IMR-90 (cell line): ENCODE measurements around the gene RAVER1. TPM values are rescaled to one million over a fixed set of nuclear protein-coding genes. Genes with fewer than 3 reads are reported as not detected.

Experiments
- ATAC-seq: fragments of 200-7000 bp; cut with Tn5 transposase; 2 replicates; pipeline ENCODE4 v1.9.1; 2020; ENCODE audit warnings: low read depth, mild to moderate bottlenecking, moderate library complexity
- BruUV-seq: library from RNA; stranded (reverse); fragments of 400-500 nt; replicated peaks from 2 replicates; lab custom pipeline; 2021; lab: Mats Ljungman, UMichigan
- CTCF ChIA-PET: fragments of 300-600 bp; formaldehyde crosslinking; extraction: SDS; loops from one replicate; lab custom pipeline; 2021; ENCODE audit warnings: antibody characterized with exemption; lab: Yijun Ruan, JAX
- POLR2A ChIA-PET: fragments of 300-600 bp; sonication (Branson Sonifier 250); formaldehyde crosslinking; loops from one replicate; lab custom pipeline; 2022; ENCODE audit warnings: antibody characterized with exemption; ENCODE audit not compliant: unreplicated experiment; lab: Charles Lee
- DNase-seq: peaks from one replicate; pipeline ENCODE4 v3.0.0; 2013
- H2AFZ ChIP-seq: replicated peaks from 2 replicates; pipeline ENCODE3; 2013; ENCODE audit warnings: low read length, mild to moderate bottlenecking; ENCODE audit not compliant: poor library complexity
- H2AK5ac ChIP-seq: 2 replicates; pipeline ENCODE4 v1.6.1; 2013; ENCODE audit warnings: low read depth, low read length, inconsistent platforms
- H2AK9ac ChIP-seq: replicated peaks from 2 replicates; pipeline ENCODE3; 2013; ENCODE audit warnings: mild to moderate bottlenecking, low read depth, low read length, moderate library complexity; ENCODE audit not compliant: poor library complexity
- H2BK120ac ChIP-seq: 2 replicates; pipeline ENCODE4 v1.6.1; 2013; ENCODE audit warnings: low read depth, low read length, inconsistent platforms
- H2BK15ac ChIP-seq: 3 replicates; pipeline ENCODE4 v1.6.1; 2013; ENCODE audit warnings: low read depth, low read length, inconsistent platforms
- H2BK20ac ChIP-seq: 2 replicates; pipeline ENCODE4 v1.6.1; 2013; ENCODE audit warnings: low read depth, mild to moderate bottlenecking, inconsistent platforms, low read length, moderate library complexity
- H2BK5ac ChIP-seq: 2 replicates; pipeline ENCODE4 v1.6.1; 2013; ENCODE audit warnings: mild to moderate bottlenecking, low read depth, low read length, inconsistent platforms; ENCODE audit not compliant: poor library complexity, severe bottlenecking
- H3K14ac ChIP-seq: replicated peaks from 2 replicates; pipeline ENCODE4 v1.6.1; 2013; ENCODE audit warnings: low read depth, low read length, inconsistent platforms
- H3K18ac ChIP-seq: 2 replicates; pipeline ENCODE4 v1.6.1; 2013; ENCODE audit warnings: low read depth, low read length, control low read depth
- H3K23ac ChIP-seq: 2 replicates; pipeline ENCODE4 v1.6.1; 2013; ENCODE audit warnings: low read depth, low read length, inconsistent platforms
- H3K27ac ChIP-seq: 2 replicates; pipeline ENCODE4 v1.5.1; 2013; ENCODE audit warnings: mild to moderate bottlenecking, control low read depth, low read length; ENCODE audit not compliant: insufficient read depth
- H3K27me3 ChIP-seq: 2 replicates; pipeline ENCODE4 v1.6.1; 2013; ENCODE audit warnings: low read length; ENCODE audit not compliant: control insufficient read depth, insufficient read depth
- H3K36me3 ChIP-seq: 2 replicates; pipeline ENCODE4 v1.6.1; 2013; ENCODE audit warnings: low read length, mixed read lengths; ENCODE audit not compliant: control insufficient read depth, insufficient read depth
- H3K4ac ChIP-seq: 2 replicates; pipeline ENCODE4 v1.6.1; 2013; ENCODE audit warnings: low read depth, low read length, inconsistent platforms
- H3K4me1 ChIP-seq: 2 replicates; pipeline ENCODE4 v1.6.1; 2013; ENCODE audit warnings: low read length, mixed read lengths; ENCODE audit not compliant: control insufficient read depth, insufficient read depth
- H3K4me2 ChIP-seq: 2 replicates; pipeline ENCODE4 v1.6.1; 2013; ENCODE audit warnings: low read depth, mild to moderate bottlenecking, control low read depth, low read length, moderate library complexity
- H3K4me3 ChIP-seq: 2 replicates; pipeline ENCODE4 v1.5.1; 2013; ENCODE audit warnings: low read depth, mild to moderate bottlenecking, control low read depth, low read length, moderate library complexity; ENCODE audit not compliant: insufficient read depth
- H3K56ac ChIP-seq: 2 replicates; pipeline ENCODE4 v1.6.1; 2013; ENCODE audit warnings: low read length, inconsistent platforms; ENCODE audit not compliant: insufficient read depth; ENCODE audit errors: extremely low read depth
- H3K79me1 ChIP-seq, 2 experiments: 2 replicates each; pipeline ENCODE4 v1.6.1; 2013; ENCODE audit warnings: low read length in 2 of 2, inconsistent platforms in 1 of 2, low read depth in 1 of 2
- H3K9ac ChIP-seq: 2 replicates; pipeline ENCODE4 v1.6.1; 2013; ENCODE audit warnings: low read depth, low read length, control low read depth
- H3K9me1 ChIP-seq: 2 replicates; pipeline ENCODE4 v1.6.1; 2013; ENCODE audit warnings: low read length, inconsistent platforms; ENCODE audit not compliant: insufficient read depth
- H3K9me3 ChIP-seq: 2 replicates; pipeline ENCODE4 v1.6.1; 2013; ENCODE audit warnings: low read length; ENCODE audit not compliant: control insufficient read depth, insufficient read depth
- H4K20me1 ChIP-seq: 2 replicates; pipeline ENCODE4 v1.6.1; 2013; ENCODE audit warnings: low read length, inconsistent platforms; ENCODE audit not compliant: insufficient read depth
- H4K5ac ChIP-seq: 2 replicates; pipeline ENCODE4 v1.6.1; 2013; ENCODE audit warnings: mild to moderate bottlenecking, low read depth, low read length, control low read depth
- H4K8ac ChIP-seq, 2 experiments: 2 replicates each; pipeline ENCODE4 v1.6.1; 2013; ENCODE audit warnings: low read depth in 2 of 2, low read length in 2 of 2, control low read depth in 1 of 2, inconsistent platforms in 1 of 2
- H4K91ac ChIP-seq: 2 replicates; pipeline ENCODE4 v1.6.1; 2013; ENCODE audit warnings: low read depth, low read length, inconsistent platforms; ENCODE audit not compliant: insufficient read depth
- CHD1 ChIP-seq: IDR thresholded peaks from 2 replicates; pipeline ENCODE4 v1.6.1; 2012; ENCODE audit warnings: low read depth, low read length, improper control_type of control experiment
- FOS ChIP-seq: fragments of 150-350 bp; IDR thresholded peaks from 2 replicates; pipeline ENCODE4 v1.6.1; 2016; ENCODE audit warnings: low read depth, low read length
- MAZ ChIP-seq: IDR thresholded peaks from 2 replicates; pipeline ENCODE4 v1.6.1; 2012; ENCODE audit warnings: low read depth, mild to moderate bottlenecking, low read length, improper control_type of control experiment, moderate library complexity, borderline replicate concordance
- POLR2A ChIP-seq: IDR thresholded peaks from 2 replicates; pipeline ENCODE4 v1.6.1; 2012; ENCODE audit warnings: mild to moderate bottlenecking, low read depth, low read length
- RAD21 ChIP-seq: IDR thresholded peaks from 2 replicates; pipeline ENCODE4 v1.6.1; 2012; ENCODE audit warnings: low read length, improper control_type of control experiment
- RFX5 ChIP-seq: IDR thresholded peaks from 2 replicates; pipeline ENCODE4 v1.8.0; 2012; ENCODE audit warnings: low read depth, mild to moderate bottlenecking, low read length, moderate library complexity
- WGBS, 2 experiments: methylation state at CpG; one replicate each; pipeline versions ENCODE4 v1.1.5 to v1.1.7; 2013; ENCODE audit warnings: missing lambda C conversion rate in 2 of 2; ENCODE audit not compliant: insufficient read length in 1 of 2; ENCODE audit errors: extremely low coverage in 2 of 2; 5-methylcytosine and 5-hydroxymethylcytosine counted together
- dilution Hi-C: fragments of 300-500 bp; cut with HindIII; formaldehyde crosslinking; loops from one replicate; pipeline ENCODE4 v1.14.3; 2018; ENCODE audit warnings: low sequenced_read_pairs; ENCODE audit not compliant: unreplicated experiment
- in situ Hi-C: fragments of 300-500 bp; cut with MboI; formaldehyde crosslinking; loops from 3 replicates; pipeline ENCODE4 v1.14.3; 2019; ENCODE audit warnings: low sequenced_read_pairs, inconsistent platforms, mixed read lengths
- intact Hi-C: fragments of 100-400 bp; cut with micrococcal nuclease; formaldehyde crosslinking; loops from 2 replicates; pipeline ENCODE4 v1.10.0; 2022
- polyA plus RNA-seq, 3 experiments: library from polyadenylated mRNA; depleted of rRNA; stranded (reverse); fragments of >200 nt; gene quantifications; 2 replicates each; pipeline ENCODE4 v1.2.3, GENCODE V29; 2012; ENCODE audit warnings: low replicate concordance in 1 of 3
- total RNA-seq: library from RNA; depleted of rRNA; stranded (reverse); fragments of >200 nt; gene quantifications from 2 replicates; pipeline ENCODE4 v1.2.3, GENCODE V29; 2012
- TF ChIP-seq, protein P1 (sequence below): fragments of 150-350 bp; IDR thresholded peaks from 2 replicates; pipeline ENCODE4 v1.6.1; 2017; ENCODE audit warnings: mild to moderate bottlenecking, antibody characterized with exemption, low read length, low read depth
- TF ChIP-seq, protein P2 (sequence below): fragments of 150-350 bp; IDR thresholded peaks from 2 replicates; pipeline ENCODE4 v1.6.1; 2016; ENCODE audit warnings: low read depth, mild to moderate bottlenecking, low read length, moderate library complexity, borderline replicate concordance

Gene RAVER1
- total and polyA plus RNA-seq, 2 of the 4 experiments (the other 2 are of a cell fraction): 2.7 to 18.1 TPM

DNA sequence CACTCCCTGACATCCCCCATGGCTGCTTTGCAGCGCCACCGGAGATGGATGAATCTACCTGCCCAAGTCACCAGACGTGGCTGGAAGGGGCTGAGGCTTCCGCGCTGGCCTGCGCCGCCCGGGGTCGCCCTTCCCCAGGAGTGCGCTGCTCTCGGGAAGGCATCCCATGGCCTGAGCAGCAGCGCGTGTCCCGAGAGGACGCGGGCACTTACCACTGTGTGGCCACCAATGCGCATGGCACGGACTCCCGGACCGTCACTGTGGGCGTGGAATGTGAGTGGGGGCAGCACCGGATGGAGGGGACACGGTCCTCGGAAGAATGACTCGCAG, 39.0 kb downstream of the RAVER1 start:
- dilution Hi-C loops (no loop called here), in situ Hi-C loops (no loop called here), intact Hi-C loops (no loop called here)
- Histone ChIP-seq H3K9ac (no peak overlapping the region), H3K4me2 (no peak overlapping the region), H3K4me1 (peaks cover 11% of the 10 kb centered on the region), H3K18ac (no peak overlapping the region), H4K8ac (no peak overlapping the region), H4K20me1 (peaks cover 6% of the 10 kb centered on the region), H3K79me1 (peaks cover 0 to 4% of the 10 kb centered on the region in 2 experiments; a peak in 1 of 4 replicates), H3K27me3 (no peaks in the 10 kb centered on the region; the same call in 1 of the 2 replicates), H3K23ac (no peak overlapping the region), H4K5ac (no peak overlapping the region), H4K91ac (no peak overlapping the region), H2BK15ac (no peak overlapping the region), H2AK9ac (no peak overlapping the region), H3K4me3 (no peak overlapping the region), H3K9me3 (no peaks in the 10 kb centered on the region), H3K4ac (no peak overlapping the region), H3K9me1 (no peaks in the 10 kb centered on the region), H2BK5ac (no peak overlapping the region), H3K36me3 (peaks cover 14% of the 10 kb centered on the region; the same call in 1 of the 2 replicates), H3K14ac (no peak overlapping the region), H2AFZ (no peak overlapping the region), H2BK120ac (no peak overlapping the region), H2BK20ac (no peak overlapping the region), H3K56ac (no peak overlapping the region), H3K27ac (no peak overlapping the region), H2AK5ac (no peak overlapping the region)
- no TSS peak for BruUV-seq
- ATAC-seq: no peak
- POLR2A ChIA-PET: no interaction called here
- CTCF ChIA-PET: no interaction called here
- no peak for TF ChIP-seq FOS
- TF ChIP-seq, protein P1, sequence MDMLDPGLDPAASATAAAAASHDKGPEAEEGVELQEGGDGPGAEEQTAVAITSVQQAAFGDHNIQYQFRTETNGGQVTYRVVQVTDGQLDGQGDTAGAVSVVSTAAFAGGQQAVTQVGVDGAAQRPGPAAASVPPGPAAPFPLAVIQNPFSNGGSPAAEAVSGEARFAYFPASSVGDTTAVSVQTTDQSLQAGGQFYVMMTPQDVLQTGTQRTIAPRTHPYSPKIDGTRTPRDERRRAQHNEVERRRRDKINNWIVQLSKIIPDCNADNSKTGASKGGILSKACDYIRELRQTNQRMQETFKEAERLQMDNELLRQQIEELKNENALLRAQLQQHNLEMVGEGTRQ: no peak
- TF ChIP-seq RFX5: no peak
- no peak for TF ChIP-seq POLR2A
- no peak for TF ChIP-seq RAD21
- no peak for TF ChIP-seq MAZ
- TF ChIP-seq CHD1: no peak
- TF ChIP-seq, protein P2, sequence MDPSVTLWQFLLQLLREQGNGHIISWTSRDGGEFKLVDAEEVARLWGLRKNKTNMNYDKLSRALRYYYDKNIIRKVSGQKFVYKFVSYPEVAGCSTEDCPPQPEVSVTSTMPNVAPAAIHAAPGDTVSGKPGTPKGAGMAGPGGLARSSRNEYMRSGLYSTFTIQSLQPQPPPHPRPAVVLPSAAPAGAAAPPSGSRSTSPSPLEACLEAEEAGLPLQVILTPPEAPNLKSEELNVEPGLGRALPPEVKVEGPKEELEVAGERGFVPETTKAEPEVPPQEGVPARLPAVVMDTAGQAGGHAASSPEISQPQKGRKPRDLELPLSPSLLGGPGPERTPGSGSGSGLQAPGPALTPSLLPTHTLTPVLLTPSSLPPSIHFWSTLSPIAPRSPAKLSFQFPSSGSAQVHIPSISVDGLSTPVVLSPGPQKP: no peak
- DNase-seq: no peak
- 68% methylated on average over 12 of the region's 25 CpGs; no CpG with 5 or more reads in 1 of the 2 experiments for WGBS, 2 experiments
